HG03139 (cell line): ENCODE data around the gene CCDC34.
"Not testable (repeated sequence)": the region's sequence is repeated elsewhere in the genome, so short reads cannot be mapped to it uniquely, and the experiment has no call there.

Source experiments
- ATAC-seq: cut with Tn5 transposase; IDR thresholded peaks from one replicate; pipeline ENCODE4 v1.9.1; 2021; ENCODE audit not compliant: unreplicated experiment

Gene CCDC34

GRCh38 chr11:27328614-27329013 lies 34.4 kb downstream of the CCDC34 start:
- ATAC-seq = no peak

GRCh38 chr11:27327064-27327463 lies 36.0 kb downstream of the CCDC34 start:
- ATAC-seq = not testable (repeated sequence)

- not testable (repeated sequence) for ATAC-seq
Observed at GRCh38 chr11:27322196-27322595, 40.8 kb downstream of the CCDC34 start.

- ATAC-seq = not testable (repeated sequence)
Observed at GRCh38 chr11:27321340-27321739, 41.7 kb downstream of the CCDC34 start.

- ATAC-seq = peak; percentile 93
Observed at GRCh38 chr11:27319072-27319471, 43.9 kb downstream of the CCDC34 start.

GRCh38 chr11:27317751-27318150 lies 45.3 kb downstream of the CCDC34 start:
- ATAC-seq = no peak

GRCh38 chr11:27315836-27316235 lies 47.2 kb downstream of the CCDC34 start:
- no peak for ATAC-seq

- ATAC-seq = no peak
Observed at GRCh38 chr11:27313157-27313821, 49.7 kb downstream of the CCDC34 start.

- ATAC-seq = no peak
Observed at GRCh38 chr11:27312110-27312509, 50.9 kb downstream of the CCDC34 start.

- no peak for ATAC-seq
Observed at GRCh38 chr11:27310707-27311106, 52.3 kb downstream of the CCDC34 start.

GRCh38 chr11:27310182-27310581 lies 52.8 kb downstream of the CCDC34 start:
- no peak for ATAC-seq

- ATAC-seq = no peak
Observed at GRCh38 chr11:27309046-27309445, 54.0 kb downstream of the CCDC34 start.

- no peak for ATAC-seq
Observed at GRCh38 chr11:27307232-27307631, 55.8 kb downstream of the CCDC34 start.

GRCh38 chr11:27305751-27306150 lies 57.3 kb downstream of the CCDC34 start:
- no peak for ATAC-seq

GRCh38 chr11:27304514-27304913 lies 58.5 kb downstream of the CCDC34 start:
- no peak for ATAC-seq

GRCh38 chr11:27303903-27304302 lies 59.1 kb downstream of the CCDC34 start:
- ATAC-seq = no peak

- no peak for ATAC-seq
Observed at GRCh38 chr11:27300974-27301373, 62.0 kb downstream of the CCDC34 start.

GRCh38 chr11:27297616-27298015 lies 65.4 kb downstream of the CCDC34 start:
- no peak for ATAC-seq

- ATAC-seq = no peak
Observed at GRCh38 chr11:27296497-27296896, 66.5 kb downstream of the CCDC34 start.

GRCh38 chr11:27295928-27296327 lies 67.1 kb downstream of the CCDC34 start:
- no peak for ATAC-seq

- no peak for ATAC-seq
Observed at GRCh38 chr11:27294654-27295053, 68.4 kb downstream of the CCDC34 start.

- ATAC-seq = no peak
Observed at GRCh38 chr11:27293515-27294417, 69.2 kb downstream of the CCDC34 start.
